ENCODE measurements around the gene FBXO27. TPM values are rescaled to one million over a fixed set of nuclear protein-coding genes. Genes with fewer than 3 reads are reported as not detected.

The FBXO27 gene
- total RNA-seq: 1.1 and 1.8 TPM in 2 replicates

GRCh38 chr19:39032063-39032918 is at the start of gene FBXO27:
TSS of gene FBXO27 (minus strand) at chr19:39032549. CDS start at chr19:39032227, 322 bp downstream.

GRCh38 chr19:38975214-38975860 is 57.0 kb downstream of the FBXO27 start, which contains the start of gene FBXO17:
TSS of gene FBXO17 (minus strand) at chr19:38975742. CDS start at chr19:38950319, 25,423 bp downstream.

Other genes with a start within 250 kb of the FBXO27 start
- gene LGALS7B, start 243.3 kb downstream of the FBXO27 start, total RNA-seq: 0.65 TPM in 1 of 2 replicates, not detected in the other
- gene LGALS4, start 219.6 kb downstream of the FBXO27 start, total RNA-seq: 0.19 TPM in 1 of 2 replicates, not detected in the other
- gene ECH1, start 200.8 kb downstream of the FBXO27 start, total RNA-seq: 19.1 and 34.1 TPM in 2 replicates
- 208 and 227 TPM in 2 replicates for gene HNRNPL, start 182.6 kb downstream of the FBXO27 start, total RNA-seq
- 6.2 and 6.8 TPM in 2 replicates for gene RINL, start 154.3 kb downstream of the FBXO27 start, total RNA-seq
- 52.3 and 81.6 TPM in 2 replicates for gene SIRT2, start 132.9 kb downstream of the FBXO27 start, total RNA-seq
- 9.6 and 16.7 TPM in 2 replicates for gene NFKBIB, start 132.6 kb downstream of the FBXO27 start, total RNA-seq
- not detected in 2 replicates for gene CCER2, start 120.4 kb downstream of the FBXO27 start, total RNA-seq
- gene SARS2, start 101.8 kb downstream of the FBXO27 start, total RNA-seq: 11.5 and 14.9 TPM in 2 replicates
- 37.9 and 38.3 TPM in 2 replicates for gene MRPS12, start 101.6 kb downstream of the FBXO27 start, total RNA-seq
- 1.1 and 13.6 TPM in 2 replicates for gene FBXO17, start 56.8 kb downstream of the FBXO27 start, total RNA-seq
- gene ACP7, start 51.8 kb upstream of the FBXO27 start, total RNA-seq: 0.06 TPM in 1 of 2 replicates, not detected in the other
- 6.8 and 10.4 TPM in 2 replicates for gene PAK4, start 93.2 kb upstream of the FBXO27 start, total RNA-seq
- not detected in 2 replicates for gene NCCRP1, start 164.4 kb upstream of the FBXO27 start, total RNA-seq
- gene SYCN, start 171.7 kb upstream of the FBXO27 start, total RNA-seq: not detected in 2 replicates
- not detected in 2 replicates for gene IFNL3, start 212.5 kb upstream of the FBXO27 start, total RNA-seq
- not detected in 2 replicates for gene IFNL4, start 216.3 kb upstream of the FBXO27 start, total RNA-seq
- not detected in 2 replicates for gene IFNL2, start 235.8 kb upstream of the FBXO27 start, total RNA-seq

All from bladder microvascular endothelial cell (primary cell).